ENCODE measurements around the gene GATA5.
"Not testable (repeated sequence)": the region's sequence is repeated elsewhere in the genome, so short reads cannot be mapped to it uniquely, and the experiment has no call there.

The GATA5 gene

DNA sequence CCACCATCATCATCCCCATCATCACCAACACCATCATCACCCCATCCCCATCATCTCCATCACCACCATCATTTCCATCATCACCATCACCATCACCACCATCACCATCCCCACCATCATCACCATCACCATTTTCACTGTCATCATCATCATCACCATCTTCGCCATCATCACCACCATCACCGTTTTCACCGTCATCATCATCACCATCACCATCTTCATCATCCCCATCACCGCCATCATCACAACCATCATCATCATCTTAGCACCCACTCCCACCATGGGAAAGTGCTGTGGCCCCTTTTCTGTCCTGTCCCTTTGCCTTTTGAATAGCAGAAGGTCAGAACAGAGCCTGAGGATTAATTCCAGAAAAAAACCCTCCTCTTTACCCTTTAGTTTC, 28.5 kb upstream of the GATA5 start:
- no peak for DNase-seq

DNA sequence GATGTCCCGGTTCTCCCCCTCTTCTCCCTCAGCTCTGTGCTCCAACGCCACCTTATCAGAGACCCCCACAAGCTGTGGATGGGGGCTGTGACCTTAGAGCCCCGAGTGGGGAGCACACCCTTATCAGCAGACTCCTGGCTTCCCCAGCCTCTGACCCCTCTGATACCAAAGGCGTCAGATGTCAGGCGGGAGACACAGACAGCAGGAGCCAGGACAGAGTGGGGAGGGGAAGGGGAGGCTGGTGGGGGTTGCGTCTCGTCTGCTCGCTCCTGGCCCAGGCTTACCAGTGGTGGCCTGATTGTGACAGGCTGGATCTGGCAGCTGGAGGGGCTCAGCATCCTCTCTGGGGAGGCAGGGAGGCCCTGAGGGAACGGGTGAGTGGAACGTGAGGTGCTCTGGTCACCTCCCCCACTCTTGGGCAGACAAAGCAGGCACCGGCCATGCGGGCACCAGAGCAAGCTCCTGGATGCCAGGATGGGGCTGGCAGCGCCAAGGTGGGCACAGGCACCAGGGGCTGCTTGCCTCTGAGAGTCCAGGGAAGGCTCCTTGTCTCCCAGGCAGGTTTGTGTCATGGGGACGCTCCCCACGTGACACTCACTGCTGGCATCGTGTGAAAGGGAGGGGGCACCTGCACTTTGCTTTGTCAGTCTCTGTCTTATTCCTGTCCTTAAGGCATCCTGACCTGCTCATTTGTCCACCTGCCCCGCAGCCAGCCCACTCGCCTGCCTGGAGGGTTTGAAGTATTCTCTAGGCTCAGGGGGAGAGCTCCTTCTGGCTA, 27.8 kb upstream of the GATA5 start:
- DNase-seq, result no peak

DNA sequence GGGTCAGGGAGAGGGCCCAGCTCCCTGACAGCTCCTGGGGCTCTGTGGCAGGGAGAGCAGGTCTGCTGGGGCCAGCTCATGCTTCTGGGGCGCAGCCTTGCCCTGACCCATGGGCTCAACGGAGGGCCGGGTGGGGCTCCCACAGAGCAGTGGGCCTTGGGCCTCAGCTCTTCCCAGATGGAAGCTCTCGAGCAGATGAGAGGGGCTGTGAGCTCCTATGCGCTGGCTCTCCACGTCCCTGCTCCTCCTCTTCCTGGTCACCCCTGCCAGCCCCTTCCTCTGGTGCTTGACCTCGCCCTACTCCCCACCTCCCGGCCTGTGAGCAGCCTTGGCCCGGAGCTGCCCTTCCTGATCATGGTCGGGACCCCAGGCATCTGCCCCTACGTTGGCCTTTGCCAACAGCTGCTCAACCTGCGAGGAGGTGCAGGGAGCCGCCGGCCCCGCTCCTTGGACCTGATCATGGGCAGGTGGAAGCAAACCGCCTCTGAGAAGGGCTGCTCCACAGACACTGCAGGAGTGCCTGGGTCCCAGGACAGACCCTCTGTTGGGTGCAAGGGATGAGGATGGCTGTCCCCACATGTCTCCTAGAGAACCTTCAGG, 26.8 kb upstream of the GATA5 start:
- DNase-seq, result no peak

DNA sequence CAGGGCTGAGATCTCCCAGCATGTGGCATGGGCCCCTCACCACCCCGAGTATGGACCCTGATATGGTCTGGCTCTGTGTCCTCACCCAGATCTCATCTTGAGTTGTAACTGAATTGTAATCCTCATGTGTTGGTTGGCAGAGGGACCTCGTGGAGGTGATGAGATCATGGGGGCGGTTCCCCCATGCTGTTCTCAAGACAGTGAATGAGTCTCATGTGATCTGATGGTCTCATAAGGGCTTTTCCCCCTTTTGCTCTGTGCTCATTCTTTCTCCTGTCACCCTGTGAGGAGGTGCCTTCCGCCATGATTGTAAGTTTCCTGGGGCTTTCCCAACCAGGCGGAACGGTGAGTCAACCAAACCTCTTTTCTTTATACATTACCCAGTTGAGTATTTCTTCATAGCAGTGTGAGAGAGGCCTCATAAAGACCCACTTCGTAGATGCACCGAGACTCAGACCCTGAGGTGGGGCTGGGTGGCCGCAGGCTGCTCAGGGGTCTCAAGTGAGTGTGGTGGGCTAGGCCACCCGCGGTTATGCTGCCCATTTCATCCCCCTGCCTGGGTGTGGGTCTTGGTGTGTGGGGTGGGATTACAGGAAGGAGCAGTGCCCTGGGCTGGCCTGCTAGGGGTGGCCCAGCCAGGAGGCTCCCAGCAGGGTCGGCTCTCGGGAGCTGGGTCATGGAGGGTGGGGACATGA, 26.2 kb upstream of the GATA5 start:
- peak; percentile 39 for DNase-seq

DNA sequence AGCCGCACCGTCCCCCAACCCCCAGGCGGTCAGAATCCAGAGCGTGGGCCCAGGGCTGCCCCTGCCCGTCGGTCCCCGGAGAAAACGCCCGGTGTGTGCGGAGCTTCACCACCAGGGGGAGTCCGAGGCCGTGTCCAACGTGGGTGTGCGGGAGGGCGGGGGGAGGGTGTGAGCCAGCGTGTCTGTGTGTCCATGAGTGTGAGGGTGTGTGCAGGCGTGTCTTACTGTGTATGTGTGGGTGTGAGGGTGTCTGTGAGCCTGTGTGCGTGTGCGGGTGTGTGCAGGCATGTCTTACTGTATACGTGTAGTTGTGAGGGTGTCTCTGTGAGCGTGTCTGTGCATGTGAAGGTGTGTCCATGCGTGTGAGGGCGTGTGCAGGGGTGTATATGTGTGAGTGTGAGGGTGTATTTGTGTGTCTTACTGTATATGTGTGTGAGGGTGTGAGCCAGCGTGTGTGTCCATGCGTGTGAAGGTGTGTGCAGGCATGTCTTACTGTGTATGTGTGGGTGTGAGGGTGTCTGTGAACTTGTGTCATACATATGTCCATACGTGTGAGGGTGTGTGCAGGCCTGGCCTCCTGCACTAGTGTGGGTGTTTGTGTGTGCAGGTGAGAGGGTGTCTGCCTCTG, 24.6 kb upstream of the GATA5 start:
- no peak for DNase-seq

DNA sequence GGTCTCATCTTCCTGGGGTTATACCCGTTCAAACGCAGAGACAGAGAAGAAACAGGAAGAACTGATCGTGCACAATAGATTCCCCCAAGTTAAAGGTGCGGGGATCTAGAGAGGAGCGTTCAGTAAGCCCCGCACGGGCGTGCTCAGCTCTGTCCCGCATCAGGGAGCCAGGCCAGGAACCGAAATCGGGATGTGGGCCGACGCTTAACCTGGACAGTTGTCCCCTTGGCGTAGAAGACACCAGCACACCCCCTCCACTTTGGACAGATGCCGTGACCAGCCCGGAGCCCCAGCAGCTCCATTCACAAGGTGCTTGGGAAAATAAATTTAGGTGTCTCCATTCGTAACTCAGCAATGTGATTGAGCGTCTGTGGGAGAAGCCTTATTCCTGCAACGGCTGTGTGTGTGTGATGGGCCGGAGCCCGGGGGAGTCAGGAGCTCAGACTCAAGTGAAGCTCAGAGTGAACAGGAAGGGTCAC, 24.0 kb upstream of the GATA5 start:
- no peak for DNase-seq

DNA sequence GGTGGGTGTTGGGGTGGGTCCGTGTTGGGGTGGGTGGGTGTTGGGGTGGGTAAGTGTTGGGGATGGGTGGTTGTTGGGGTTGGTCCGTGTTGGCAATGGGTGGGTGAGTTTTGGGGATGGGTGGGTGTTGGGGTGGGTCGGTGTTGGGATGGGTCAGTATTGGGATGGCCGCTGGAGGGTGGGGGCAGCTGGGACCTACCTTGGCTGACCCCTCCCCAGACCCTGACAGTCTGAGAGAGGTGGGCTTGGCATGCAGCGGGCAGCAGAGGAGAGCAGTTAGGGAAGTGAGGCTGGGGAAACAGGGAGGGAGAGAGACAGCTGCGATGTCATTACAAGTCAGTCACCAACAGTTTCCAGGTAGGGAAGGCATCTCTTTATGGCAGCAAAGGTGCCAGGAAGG, 23.1 kb upstream of the GATA5 start:
- no peak for DNase-seq

DNA sequence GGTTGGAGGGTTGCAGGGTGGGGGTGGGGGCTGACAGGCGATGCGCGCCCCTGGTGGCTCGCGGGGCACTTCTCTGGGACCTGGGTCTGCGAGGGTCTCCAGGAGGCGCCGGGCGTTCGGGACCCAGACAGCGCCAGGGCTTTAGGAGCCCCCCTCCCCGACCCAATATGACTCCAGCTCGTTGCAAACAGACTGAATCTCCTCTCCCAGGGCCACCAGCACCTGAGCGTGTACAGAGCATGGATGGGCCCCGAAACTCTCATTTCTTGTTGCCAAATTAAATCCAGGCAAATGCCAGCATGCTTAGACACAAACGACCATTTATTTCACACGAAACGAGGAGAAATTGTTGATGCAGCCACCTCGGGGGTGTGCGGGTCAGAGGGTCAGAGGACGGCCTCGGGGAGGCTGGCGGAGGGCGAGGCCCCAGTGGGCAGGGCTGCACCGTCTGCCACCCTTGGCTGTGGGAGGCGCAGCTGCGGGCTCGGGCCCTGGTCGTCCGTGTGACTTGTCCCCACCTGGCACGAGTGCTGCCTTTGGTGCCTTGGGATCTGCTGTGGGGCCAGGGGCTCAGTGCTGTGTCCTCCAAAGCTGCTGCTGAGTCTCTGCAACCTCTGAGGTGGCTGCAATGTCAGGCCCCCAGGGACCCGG, 20.9 kb upstream of the GATA5 start:
- DNase-seq, result no peak

DNA sequence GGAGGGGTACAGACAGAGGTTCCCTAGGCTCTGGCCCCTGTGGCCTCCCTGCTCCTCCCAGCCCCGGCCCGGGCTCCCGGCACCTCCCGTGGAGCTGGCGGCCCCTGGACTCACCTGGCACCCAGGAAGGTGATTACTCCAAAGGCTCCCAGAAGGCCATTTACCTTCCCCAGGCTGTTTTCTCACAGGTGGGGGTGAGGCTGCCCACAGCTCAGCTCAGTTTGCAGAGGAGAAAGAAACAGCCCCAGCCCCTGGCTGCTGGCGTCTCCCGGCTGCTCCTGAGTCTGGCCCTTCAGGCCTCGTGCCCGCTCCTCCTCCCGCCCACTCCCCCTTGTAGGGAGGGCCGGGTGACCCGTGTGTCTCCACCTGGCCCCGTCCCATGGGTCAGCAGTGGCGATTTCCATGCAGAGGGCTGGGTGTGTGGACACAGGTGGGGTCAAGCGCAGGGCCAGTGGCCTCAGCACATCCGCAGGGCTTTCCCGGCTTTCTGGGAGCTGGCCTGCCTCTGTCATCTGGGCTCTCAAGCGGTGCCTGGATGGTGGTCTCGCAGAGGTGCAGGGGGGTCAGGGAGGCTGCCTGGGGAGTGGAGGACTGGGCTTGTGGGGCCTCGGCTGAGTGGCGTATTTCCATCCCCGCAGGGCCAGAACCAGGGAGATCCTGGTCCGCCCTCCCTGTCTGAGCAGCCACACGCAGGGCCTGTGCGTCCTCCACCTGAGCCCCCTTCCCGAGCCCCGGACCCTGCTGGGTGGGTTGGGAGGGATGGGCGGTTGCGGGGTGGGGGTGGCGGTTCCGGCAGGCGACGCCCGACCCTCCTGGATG, 20.2 kb upstream of the GATA5 start:
- no peak for DNase-seq

DNA sequence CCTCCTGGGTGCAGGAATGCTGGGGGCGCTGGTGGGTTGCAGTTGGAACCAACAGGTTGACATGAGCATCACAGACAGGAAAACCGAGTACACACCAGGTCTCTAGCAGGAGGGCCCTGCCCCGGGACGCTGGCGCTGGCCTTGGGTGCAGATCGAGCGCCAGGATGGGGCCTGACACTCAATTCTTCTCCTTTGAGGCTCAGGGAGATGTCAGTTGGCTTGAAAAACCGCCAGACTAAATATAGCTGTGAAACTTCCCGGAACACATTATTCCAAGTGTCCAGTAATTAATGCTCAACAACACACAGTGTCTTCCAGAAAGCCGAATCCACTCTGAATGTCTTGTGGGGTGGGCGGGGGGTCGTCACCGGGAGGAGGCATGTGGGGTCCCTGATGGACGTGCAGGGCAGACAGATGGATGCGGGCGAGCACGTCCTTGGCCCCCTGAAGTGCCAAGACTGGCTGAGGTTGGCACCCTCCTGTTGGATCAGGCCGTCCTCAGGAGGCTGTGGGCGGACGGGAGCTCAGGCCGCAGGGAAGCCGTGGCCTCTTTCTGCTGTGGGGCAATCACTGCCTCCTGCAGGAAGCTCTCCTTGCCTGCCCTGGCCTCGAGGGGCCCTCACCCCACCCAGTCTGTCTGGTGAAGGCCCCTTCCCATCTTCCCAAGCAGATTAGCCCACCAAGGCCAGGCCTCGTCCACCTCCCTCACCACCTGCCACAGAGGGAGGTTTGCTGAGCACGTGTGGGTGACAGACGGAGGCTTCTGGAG, 19.4 kb upstream of the GATA5 start:
- no peak for DNase-seq

DNA sequence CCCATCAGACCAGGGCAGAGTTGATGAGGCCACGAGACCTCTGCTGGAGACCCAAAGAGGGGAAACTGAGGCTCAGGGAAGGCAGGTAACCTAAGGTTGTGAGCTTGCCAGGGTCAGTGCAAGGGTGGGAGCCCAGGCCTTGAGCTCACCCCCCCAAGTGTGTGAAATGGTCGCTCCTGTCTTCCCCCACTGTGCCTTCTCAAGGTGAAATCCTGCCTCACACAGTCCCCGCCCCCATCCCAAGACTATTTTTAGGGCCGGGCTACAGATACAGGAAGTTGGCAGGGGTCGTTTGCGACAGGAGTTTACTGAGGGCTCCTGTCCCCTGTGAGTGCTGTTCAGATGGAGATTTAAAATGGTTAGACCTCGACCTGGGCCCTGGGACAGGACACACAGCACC, 18.7 kb upstream of the GATA5 start:
- no peak for DNase-seq

DNA sequence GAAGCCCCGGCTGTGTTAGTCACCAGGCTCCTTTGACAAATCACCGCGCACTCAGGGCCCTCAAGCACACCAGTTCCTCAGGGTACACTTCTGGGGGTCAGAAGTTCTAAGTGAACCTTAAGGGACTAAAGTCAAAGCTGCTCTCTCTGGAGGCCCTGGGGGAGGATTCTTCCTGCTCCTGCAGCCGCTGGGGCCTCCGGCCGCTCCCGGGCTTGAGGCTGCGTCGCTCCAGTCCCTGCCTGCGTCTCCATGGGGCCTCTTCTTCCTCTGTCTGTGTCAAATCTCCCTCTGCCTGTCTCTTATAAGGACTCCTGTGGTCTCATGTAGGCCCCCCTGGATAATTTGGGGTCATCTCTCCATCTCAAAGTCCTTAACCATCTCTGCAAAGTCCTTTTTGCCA, 18.1 kb upstream of the GATA5 start:
- no peak for DNase-seq

DNA sequence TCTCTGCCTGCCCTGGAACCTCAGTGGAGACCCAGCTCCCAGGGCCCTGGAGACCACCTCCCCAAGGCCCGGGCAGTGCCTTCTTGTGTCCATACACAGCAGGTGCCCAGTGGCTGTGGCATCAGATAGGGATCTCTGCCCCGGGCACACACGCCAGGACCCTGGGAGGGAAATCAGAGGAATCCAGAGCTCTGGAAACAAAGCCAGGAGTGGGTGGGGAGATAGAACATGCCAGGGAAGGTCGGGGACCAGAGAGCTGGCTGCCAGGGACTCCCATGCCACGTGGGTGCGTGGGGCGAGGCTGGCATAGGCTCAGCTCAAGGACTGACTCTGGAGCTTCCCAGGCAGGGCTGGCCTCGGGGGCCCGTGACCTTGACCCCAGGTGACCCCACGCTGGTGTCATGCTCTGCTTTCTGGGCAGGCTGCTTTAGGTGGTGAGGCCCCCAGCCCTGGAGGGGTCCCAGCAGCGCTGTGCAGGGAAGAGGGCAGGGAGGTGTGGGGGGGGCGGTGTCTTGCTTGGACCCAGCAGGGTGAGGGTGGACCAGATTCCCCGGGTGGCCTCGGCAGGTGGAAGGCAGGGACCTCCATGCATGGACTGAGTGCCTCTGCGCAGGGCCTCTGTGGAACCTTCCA, 17.6 kb upstream of the GATA5 start:
- DNase-seq, result no peak

DNA sequence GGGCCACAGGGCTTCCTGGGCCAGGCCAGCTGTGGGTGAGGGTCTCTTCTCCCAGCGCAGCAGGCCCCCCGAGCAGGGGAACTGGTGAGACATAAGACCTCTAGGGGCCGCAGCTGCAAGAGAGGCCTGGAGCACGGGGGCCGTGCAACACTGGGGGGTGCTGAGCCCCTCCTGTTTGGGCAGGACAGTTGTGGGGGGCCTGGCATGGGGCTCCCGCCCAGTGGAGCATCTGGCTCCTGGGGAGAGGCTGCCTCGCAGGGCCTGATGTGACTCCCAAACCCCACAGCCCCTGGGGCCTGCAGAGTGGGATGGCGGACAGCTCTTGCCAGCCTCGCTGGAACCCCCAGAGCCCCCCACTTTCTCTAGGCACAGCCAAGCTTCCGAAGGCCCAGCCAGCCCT, 16.9 kb upstream of the GATA5 start:
- no peak for DNase-seq

DNA sequence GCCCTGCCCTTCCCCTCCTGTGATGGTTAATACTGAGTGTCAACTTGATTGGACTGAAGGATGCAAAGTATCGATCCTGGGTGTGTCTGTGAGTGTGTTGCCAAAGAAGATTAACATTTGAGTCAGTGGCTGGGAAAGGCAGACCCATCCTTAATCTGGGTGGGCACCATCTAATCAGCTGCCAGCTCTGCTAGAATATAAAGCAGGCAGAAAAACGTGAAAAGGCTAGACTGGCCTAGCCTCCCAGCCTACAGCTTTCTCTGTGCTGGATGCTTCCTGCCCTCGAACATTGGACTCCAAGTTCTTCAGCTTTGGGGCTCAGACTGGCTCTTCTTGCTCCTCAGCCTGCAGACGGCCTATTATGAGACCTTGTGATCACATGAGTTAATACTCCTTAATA, 15.0 kb upstream of the GATA5 start:
- DNase-seq, result not testable (repeated sequence)

DNA sequence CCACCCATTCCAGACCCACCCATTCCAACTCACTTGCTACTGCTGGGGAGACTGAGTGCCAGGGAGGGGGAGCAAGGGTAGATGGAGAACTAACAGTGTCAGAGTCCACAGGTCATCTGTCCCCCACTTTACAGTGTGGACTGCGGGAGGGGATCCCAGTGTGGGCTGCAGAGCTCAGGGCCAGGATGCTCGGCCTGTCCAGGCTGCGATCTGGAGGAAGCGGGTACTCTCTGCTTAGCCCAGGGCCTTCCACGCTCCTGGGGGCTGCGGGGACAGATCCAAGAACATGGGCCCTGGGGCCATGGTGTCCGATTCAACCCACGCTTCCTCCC, 14.1 kb upstream of the GATA5 start:
- no peak for DNase-seq

DNA sequence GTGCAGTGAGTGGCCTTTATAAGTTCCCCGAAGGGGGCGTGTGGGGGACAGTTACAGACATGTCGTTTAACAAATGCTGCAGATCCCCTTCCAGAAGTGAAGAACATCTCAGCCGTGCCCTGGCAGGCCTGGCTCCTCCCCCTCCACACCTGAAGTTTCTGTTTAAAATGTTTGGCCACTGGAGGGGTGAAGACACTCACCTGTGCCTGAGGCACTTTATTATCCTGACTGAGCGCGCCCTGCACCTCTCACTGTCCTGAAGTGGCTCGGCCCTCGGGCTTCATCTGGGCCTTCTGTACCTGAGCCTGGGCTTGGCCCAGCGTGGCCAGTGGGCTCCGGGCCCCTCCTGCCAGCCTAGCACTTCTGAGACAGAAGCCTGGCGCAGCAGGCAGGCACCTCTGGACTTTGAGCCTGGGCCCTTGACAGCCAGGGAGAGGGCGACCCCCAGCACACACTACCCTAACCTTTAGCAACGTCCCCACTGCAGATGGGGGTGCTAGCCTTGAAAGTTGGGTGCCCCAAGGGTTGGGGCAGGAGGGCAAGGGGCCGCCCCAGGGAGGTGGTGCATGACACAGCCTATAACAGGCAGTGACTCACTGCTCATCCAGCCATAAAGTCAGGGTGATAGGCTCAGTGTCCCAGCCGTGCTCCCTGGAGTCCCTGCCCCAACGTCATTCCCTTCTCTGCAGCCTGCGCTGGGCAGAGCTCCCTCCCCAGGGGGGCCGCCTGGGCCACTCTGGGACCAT, 13.6 kb upstream of the GATA5 start:
- no peak for DNase-seq

DNA sequence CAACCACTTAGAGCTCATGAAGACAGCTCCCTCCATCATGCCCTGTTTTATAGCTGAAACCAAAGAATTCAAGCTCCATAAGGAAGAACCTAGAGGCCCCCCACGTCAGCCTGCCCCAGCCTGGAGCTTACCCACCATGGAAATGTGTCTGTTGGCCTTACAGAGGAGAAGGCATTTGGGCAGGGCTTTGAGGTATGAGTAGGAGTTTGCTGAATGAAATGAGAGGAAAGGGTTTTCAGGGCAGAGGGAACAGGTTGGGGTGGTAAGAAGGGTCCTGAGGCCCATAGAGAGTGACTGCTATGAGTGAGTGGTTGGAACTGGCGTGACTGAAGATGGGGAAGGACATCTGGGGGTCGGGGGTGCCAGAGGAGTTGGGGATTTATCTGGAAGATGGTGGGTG, 12.7 kb upstream of the GATA5 start:
- no peak for DNase-seq

DNA sequence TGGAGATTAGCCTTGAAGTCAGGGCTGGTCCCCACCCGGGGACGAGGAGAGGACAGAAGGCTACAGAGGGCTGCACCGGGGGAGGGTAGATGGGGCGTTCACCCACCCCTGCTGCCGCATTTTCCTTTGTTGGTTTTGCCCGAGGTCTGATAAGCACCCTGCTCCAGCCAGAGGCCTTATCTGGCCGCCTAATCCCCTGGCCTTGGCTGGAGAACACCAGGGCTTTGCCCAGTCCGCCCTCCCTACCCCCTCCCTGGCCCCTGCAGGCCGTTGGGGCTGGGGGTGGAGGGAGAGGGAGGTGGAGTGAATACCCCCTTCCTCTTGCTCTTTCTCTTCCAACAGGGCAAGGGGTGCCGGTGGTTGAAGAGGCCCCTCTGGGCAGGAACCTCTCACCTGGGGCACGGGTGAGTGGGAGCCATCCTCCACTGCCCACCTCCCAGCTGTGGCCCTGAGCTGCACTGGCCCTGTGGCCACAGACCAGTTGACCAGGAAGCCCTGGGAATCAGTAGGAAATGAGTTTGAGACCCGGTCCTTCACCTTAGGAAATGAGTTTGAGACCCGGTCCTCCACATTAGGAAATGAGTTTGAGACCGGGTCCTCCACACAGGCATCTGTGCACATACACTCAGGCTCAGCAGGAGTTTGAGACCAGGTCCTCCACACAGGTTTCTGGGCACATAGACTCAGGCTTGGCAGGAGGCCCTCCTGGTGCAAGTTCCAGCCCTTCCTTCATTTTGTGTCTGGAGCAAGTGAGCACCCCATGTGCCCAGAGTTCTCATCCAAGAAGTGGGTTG, 12.0 kb upstream of the GATA5 start:
- no peak for DNase-seq

DNA sequence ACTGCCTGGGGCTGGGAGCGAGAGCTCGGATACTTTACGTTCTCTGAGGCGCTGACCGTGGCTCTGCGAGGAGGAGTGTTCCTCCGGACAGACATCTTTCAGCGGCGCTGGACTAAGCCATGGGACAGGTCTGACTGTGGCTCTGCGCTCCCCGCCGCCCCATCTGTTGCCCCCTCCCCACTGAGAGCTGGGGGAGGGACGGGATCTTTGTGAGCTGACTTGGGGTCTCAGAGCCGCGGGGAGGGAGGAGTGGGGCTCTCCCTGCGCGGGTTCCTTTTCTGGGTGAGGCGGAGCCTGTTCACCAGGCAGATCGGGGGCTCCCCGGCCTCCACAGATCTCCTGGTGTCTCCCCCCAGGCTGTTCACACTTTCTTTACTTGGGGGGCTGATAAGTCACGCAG, 11.3 kb upstream of the GATA5 start:
- no peak for DNase-seq
